ENCODE data around the gene UBALD2.

DNA sequence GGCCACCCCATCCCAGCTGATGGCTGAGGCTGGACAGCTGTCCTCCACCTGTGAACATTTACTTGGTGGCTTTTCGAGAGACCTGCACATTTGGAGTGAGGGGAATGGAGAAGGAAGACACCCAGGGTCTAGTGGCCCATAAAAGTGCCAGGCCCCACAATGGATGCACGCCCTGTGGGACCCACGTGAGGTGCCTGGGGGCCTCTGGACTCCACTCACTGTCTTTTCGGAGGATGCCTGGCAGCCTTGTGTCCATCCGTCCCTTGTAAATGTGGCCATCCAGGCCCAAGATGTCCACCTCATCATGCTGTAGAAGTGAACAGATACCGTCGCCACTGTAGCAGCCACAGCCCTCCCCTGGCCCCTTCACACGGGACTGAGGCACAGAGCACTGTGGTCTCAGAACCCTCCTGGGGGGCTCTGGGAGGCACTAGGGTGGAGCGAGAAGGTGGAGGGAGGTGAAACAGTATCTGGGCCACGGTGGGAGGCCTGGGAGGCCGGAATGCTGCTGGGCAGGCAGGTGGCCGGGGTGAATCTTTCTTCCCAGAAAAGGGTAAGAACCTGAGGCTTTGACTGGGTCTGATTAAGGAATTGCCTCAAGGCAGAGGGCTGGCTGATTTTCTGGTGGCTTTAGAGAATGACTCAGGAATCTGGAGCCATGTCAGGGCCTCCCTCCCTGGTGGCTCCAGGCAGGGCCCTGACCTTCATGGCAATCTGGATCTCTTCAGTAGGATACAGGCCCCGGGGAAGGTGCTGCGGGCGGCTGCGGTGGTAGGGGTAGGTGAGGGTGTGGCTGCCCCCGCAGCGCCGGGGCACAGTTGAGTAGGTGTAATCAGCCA is 11.5 kb downstream of the UBALD2 start:
- TF ChIP-seq CTCF (IDR thresholded peaks at IDR 0.05), result no peak
- no peak for TF ChIP-seq PBX3 (IDR thresholded peaks at IDR 0.05)
